ENCODE results near the gene SPEF1. TPM values are rescaled to one million over a fixed set of nuclear protein-coding genes. Genes with fewer than 3 reads are reported as not detected.

The SPEF1 gene
- total and polyA plus RNA-seq, 2 of the 13 experiments (the other 11 are each of a cell fraction or from before 2014, with no cell fraction given): 0.11 to 0.27 TPM

DNA sequence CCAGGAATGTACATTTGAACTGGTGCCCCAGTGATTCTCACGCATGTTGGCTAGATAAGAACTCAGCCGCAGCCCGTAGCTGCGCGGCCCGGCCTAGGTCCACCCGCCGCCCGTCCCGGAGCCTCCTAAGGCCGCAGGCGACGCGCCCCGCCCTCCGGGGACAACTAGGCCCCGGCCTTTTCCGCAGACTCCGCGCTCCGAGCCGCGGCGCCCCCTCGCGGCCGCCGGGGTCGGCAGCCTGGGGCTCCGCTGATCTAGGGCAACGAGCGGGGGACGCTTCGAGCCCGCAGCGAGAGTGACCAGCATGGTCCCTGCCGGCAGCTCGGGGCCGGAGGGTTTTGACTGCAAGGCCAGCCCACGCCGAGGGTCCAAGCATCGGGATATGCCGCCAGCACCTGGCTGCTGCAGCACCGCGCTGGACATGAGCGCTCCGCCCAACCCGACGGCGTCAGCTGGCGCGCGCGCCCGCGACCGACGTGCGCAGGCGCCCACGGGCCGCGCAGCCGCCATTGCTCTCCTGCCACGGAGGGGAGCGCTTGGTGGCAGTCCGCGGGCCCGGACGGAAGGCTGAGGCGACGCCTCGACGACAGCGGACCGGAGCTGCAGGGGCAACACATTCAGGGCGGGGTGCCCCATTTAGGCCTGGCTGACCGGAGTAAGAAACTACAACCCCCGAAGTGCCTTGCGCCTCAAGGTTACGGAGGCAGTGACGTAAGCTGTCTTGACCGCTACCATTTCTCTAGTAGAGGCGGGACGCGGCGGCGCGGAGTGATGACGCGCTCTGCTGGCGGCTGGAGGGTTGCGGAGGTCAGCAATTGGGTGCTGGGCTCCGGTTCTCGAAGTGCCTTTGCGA lies 39.0 kb upstream of the SPEF1 start, which contains the start of gene AP5S1 (continued):
- TF ChIP-seq ZNF101 (CRISPR knock-in tag; IDR thresholded peaks at IDR 0.05; ENCODE audit: borderline replicate concordance, low read depth) (no peak), ZNF432 (CRISPR knock-in tag; IDR thresholded peaks at IDR 0.05; ENCODE audit: borderline replicate concordance) (no peak), ZNF563 (CRISPR knock-in tag; IDR thresholded peaks at IDR 0.05) (peak; percentile 98), ZNF652 (CRISPR knock-in tag; IDR thresholded peaks at IDR 0.05; ENCODE audit: borderline replicate concordance, low read depth) (no peak), RBAK (CRISPR knock-in tag; IDR thresholded peaks at IDR 0.05) (peak; percentile 20; the same call in 1 of the 2 replicates), HOXA9 (CRISPR knock-in tag; IDR thresholded peaks at IDR 0.05; ENCODE audit: borderline replicate concordance) (peak; percentile 97), PRPF4 (IDR thresholded peaks at IDR 0.05; ENCODE audit: low read depth, low read length, poor library complexity, severe bottlenecking) (peak; percentile 63), GATAD2A (CRISPR knock-in tag; IDR thresholded peaks at IDR 0.05) (peak; percentile 74), THAP7 (CRISPR knock-in tag; IDR thresholded peaks at IDR 0.05) (peak; percentile 81; the same call in 1 of the 2 replicates), ZNF3 (CRISPR knock-in tag; IDR thresholded peaks at IDR 0.05) (no peak; the same call in 1 of the 2 replicates), MTF2 (CRISPR knock-in tag; IDR thresholded peaks at IDR 0.05; ENCODE audit: borderline replicate concordance) (no peak; the same call in 1 of the 2 replicates), MATR3 (CRISPR knock-in tag; IDR thresholded peaks at IDR 0.05) (0 out of 2 replicates have a peak, but pooled peaks have one; percentile 97), ZNF30 (CRISPR knock-in tag; IDR thresholded peaks at IDR 0.05) (peak; percentile 81; the same call in 1 of the 2 replicates), TAF15 (IDR thresholded peaks at IDR 0.05; ENCODE audit: low read depth, low read length, poor library complexity, severe bottlenecking) (peak; percentile 94), ZNF670 (CRISPR knock-in tag; IDR thresholded peaks at IDR 0.05; ENCODE audit: borderline replicate concordance) (peak; percentile 58; the same call in 1 of the 2 replicates)
- TF ChIP-seq, protein P1, sequence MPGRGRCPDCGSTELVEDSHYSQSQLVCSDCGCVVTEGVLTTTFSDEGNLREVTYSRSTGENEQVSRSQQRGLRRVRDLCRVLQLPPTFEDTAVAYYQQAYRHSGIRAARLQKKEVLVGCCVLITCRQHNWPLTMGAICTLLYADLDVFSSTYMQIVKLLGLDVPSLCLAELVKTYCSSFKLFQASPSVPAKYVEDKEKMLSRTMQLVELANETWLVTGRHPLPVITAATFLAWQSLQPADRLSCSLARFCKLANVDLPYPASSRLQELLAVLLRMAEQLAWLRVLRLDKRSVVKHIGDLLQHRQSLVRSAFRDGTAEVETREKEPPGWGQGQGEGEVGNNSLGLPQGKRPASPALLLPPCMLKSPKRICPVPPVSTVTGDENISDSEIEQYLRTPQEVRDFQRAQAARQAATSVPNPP (CRISPR knock-in tag; IDR thresholded peaks at IDR 0.05): peak; percentile 93; the same call in 1 of the 2 replicates
- TF ChIP-seq, protein P2, sequence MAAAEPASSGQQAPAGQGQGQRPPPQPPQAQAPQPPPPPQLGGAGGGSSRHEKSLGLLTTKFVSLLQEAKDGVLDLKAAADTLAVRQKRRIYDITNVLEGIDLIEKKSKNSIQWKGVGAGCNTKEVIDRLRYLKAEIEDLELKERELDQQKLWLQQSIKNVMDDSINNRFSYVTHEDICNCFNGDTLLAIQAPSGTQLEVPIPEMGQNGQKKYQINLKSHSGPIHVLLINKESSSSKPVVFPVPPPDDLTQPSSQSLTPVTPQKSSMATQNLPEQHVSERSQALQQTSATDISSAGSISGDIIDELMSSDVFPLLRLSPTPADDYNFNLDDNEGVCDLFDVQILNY (CRISPR knock-in tag; conservative IDR thresholded peaks at IDR 0.05): peak; percentile 89
